Loucy (cell line): ENCODE measurements around the gene GSG1L.

Experiments used
- H2AFZ ChIP-seq: fragments of 200-600 bp; sonication (generic); 2 replicates; pipeline ENCODE4 v1.6.0; 2016; ENCODE audit warnings: antibody characterized with exemption, mild to moderate bottlenecking, low read length, moderate library complexity
- H3F3A ChIP-seq: fragments of 200-600 bp; 2 replicates; pipeline ENCODE4 v1.6.0; 2016; ENCODE audit warnings: antibody characterized with exemption, low read depth, mild to moderate bottlenecking
- H3K27me3 ChIP-seq: fragments of 200-600 bp; sonication (generic); 2 replicates; pipeline ENCODE4 v1.6.1; 2014; ENCODE audit warnings: low read length, mild to moderate bottlenecking; ENCODE audit not compliant: insufficient read depth, poor library complexity, severe bottlenecking
- H3K36me3 ChIP-seq: fragments of 200-600 bp; sonication (generic); 2 replicates; pipeline ENCODE4 v1.6.1; 2016; ENCODE audit warnings: low read length; ENCODE audit not compliant: insufficient read depth
- H3K4me1 ChIP-seq: fragments of 200-600 bp; sonication (generic); 2 replicates; pipeline ENCODE4 v1.5.1; 2014; ENCODE audit warnings: low read length, mild to moderate bottlenecking; ENCODE audit not compliant: insufficient read depth, poor library complexity, severe bottlenecking
- H3K4me2 ChIP-seq: fragments of 200-600 bp; sonication (generic); 2 replicates; pipeline ENCODE4 v1.6.0; 2014; ENCODE audit warnings: antibody characterized with exemption, low read length, low read depth, mild to moderate bottlenecking; ENCODE audit not compliant: poor library complexity, severe bottlenecking
- H3K4me3 ChIP-seq: fragments of 200-600 bp; sonication (generic); 2 replicates; pipeline ENCODE4 v1.5.1; 2014; ENCODE audit warnings: low read length, mild to moderate bottlenecking, mixed read lengths; ENCODE audit not compliant: poor library complexity, severe bottlenecking
- H3K79me2 ChIP-seq: fragments of 200-600 bp; sonication (generic); 2 replicates; pipeline ENCODE4 v1.6.1; 2014; ENCODE audit warnings: low read length; ENCODE audit not compliant: insufficient read depth
- H3K9ac ChIP-seq: fragments of 200-600 bp; sonication (generic); 2 replicates; pipeline ENCODE4 v1.6.0; 2014; ENCODE audit warnings: mild to moderate bottlenecking, low read depth, low read length, moderate library complexity; ENCODE audit not compliant: poor library complexity, severe bottlenecking
- H3K9me2 ChIP-seq: fragments of 200-600 bp; sonication (generic); replicated peaks from 2 replicates; pipeline ENCODE4 v1.6.1; 2016; ENCODE audit warnings: low read depth, low read length, mixed read lengths
- H3K9me3 ChIP-seq: fragments of 200-600 bp; sonication (generic); 2 replicates; pipeline ENCODE4 v1.6.1; 2014; ENCODE audit warnings: mild to moderate bottlenecking, antibody characterized with exemption, low read length, low read depth; ENCODE audit not compliant: insufficient read depth
- H4K20me1 ChIP-seq: fragments of 200-600 bp; sonication (generic); 2 replicates; pipeline ENCODE4 v1.6.0; 2014; ENCODE audit warnings: antibody characterized with exemption, low read length, mild to moderate bottlenecking; ENCODE audit not compliant: insufficient read depth, poor library complexity, severe bottlenecking
- CTCF ChIP-seq: fragments of 200-600 bp; sonication (generic); conservative IDR thresholded peaks from 2 replicates; pipeline ENCODE4 v1.5.1; 2014; ENCODE audit warnings: mild to moderate bottlenecking, antibody characterized with exemption, low read length
- EZH2phosphoT487 ChIP-seq: fragments of 200-600 bp; IDR thresholded peaks from 2 replicates; pipeline ENCODE4 v1.6.1; 2018; ENCODE audit warnings: antibody characterized with exemption, mild to moderate bottlenecking, moderate library complexity, borderline replicate concordance

The GSG1L gene

GRCh38 chr16:27935076-27935475 is 128.4 kb downstream of the GSG1L start:
- Histone ChIP-seq H3K4me2 (no peak overlapping the region), H3K27me3 (no peaks in the 10 kb centered on the region), H3K36me3 (no peaks in the 10 kb centered on the region), H3F3A (no peaks in the 10 kb centered on the region), H3K79me2 (no peaks in the 10 kb centered on the region), H2AFZ (no peak overlapping the region), H3K9me3 (no peaks in the 10 kb centered on the region), H4K20me1 (no peaks in the 10 kb centered on the region), H3K4me1 (no peaks in the 10 kb centered on the region), H3K4me3 (no peak overlapping the region), H3K9ac (no peak overlapping the region), H3K9me2 (no peaks in the 10 kb centered on the region)
- TF ChIP-seq CTCF: no peak
- TF ChIP-seq EZH2phosphoT487: no peak

DNA sequence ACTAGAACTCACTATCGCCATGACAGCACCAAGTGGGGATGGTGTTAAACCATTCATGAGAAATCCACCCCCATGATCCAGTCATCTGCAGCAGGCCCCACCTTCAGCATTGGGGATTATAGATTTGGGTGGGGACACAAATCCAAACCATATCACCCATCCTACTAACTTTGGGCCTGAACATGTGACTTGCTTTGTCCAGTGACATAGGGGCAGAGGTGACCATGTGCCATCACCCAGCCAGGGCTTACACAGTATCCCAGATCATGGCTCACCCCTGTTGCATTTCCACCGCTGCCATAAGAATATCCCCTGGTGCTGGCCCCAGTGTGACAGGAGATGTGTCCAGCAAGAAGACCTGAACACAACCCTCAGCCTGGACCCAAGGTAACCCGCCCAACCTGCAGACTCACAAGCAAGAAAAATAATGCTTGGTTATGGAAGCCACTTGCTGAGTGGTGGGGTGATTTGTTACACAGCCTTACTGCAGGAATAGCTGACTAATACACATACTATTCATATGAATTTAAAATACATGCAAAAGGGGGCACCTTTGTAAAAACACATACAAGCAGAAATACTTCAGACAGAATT is 130.9 kb downstream of the GSG1L start:
- H3K9me2 ChIP-seq: no peaks in the 10 kb centered on the region
- no peaks in the 10 kb centered on the region for H3F3A ChIP-seq
- H3K27me3 ChIP-seq: no peaks in the 10 kb centered on the region
- no peak overlapping the region for H3K9ac ChIP-seq
- no peaks in the 10 kb centered on the region for H3K4me1 ChIP-seq
- no peaks in the 10 kb centered on the region for H4K20me1 ChIP-seq
- H2AFZ ChIP-seq: no peak overlapping the region
- no peaks in the 10 kb centered on the region for H3K36me3 ChIP-seq
- no peak for TF ChIP-seq EZH2phosphoT487
- TF ChIP-seq CTCF: no peak
- H3K4me3 ChIP-seq: no peak overlapping the region
- no peaks in the 10 kb centered on the region for H3K79me2 ChIP-seq
- H3K4me2 ChIP-seq: no peak overlapping the region
- H3K9me3 ChIP-seq: no peaks in the 10 kb centered on the region

DNA sequence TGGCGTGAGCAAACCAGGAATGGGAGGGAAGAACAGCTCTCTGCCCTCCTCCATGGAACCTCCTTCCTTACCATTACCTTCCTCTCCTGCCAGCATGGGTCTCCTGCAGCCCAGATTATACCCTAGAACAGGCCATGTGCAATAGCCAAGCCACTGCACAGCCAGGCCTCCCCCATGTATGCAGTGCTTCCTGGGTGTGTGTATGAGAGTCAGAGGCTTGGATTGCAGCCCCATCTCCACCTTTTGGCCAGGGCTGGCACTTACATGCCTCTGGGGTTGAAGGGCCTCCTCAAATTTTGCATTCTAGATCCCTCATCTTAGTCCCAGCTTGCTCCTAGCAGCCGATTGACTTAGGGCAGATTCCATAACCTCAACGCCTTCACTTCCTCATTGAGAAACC is 133.7 kb downstream of the GSG1L start:
- no peaks in the 10 kb centered on the region for H3K27me3 ChIP-seq
- no peak for TF ChIP-seq CTCF
- no peak for TF ChIP-seq EZH2phosphoT487
- H3K9me3 ChIP-seq: no peaks in the 10 kb centered on the region
- H3F3A ChIP-seq: no peaks in the 10 kb centered on the region
- no peak overlapping the region for H2AFZ ChIP-seq
- H4K20me1 ChIP-seq: no peaks in the 10 kb centered on the region
- no peak overlapping the region for H3K4me2 ChIP-seq
- no peaks in the 10 kb centered on the region for H3K4me1 ChIP-seq
- no peak overlapping the region for H3K4me3 ChIP-seq
- H3K9ac ChIP-seq: no peak overlapping the region
- no peaks in the 10 kb centered on the region for H3K79me2 ChIP-seq
- H3K9me2 ChIP-seq: no peaks in the 10 kb centered on the region
- H3K36me3 ChIP-seq: no peaks in the 10 kb centered on the region
